MM.1S (cell line): Measurements from ENCODE around the gene KCNK17.
A peak's percentile ranks its signal among the peaks of the same experiment; 100 is the strongest.

ENCODE experiments used
- DNase-seq: peaks from one replicate; pipeline ENCODE4 v3.0.0-alpha.2; 2015
- H2AFZ ChIP-seq: fragments of 300-600 bp; sonication (generic); 2 replicates; pipeline ENCODE4 v1.6.0; 2016; ENCODE audit warnings: antibody characterized with exemption, low read length
- H3F3A ChIP-seq: fragments of 300-600 bp; sonication (generic); 2 replicates; pipeline ENCODE4 v1.6.1; 2016; ENCODE audit warnings: mild to moderate bottlenecking, antibody characterized with exemption, low read length, moderate library complexity, mixed read lengths; ENCODE audit not compliant: insufficient read depth
- H3K27ac ChIP-seq: fragments of 300-600 bp; sonication (generic); 2 replicates; pipeline ENCODE4 v1.5.1; 2016; ENCODE audit warnings: mild to moderate bottlenecking, low read length
- H3K27me3 ChIP-seq: fragments of 300-600 bp; sonication (generic); replicated peaks from 2 replicates; pipeline ENCODE4 v1.6.0; 2016; ENCODE audit warnings: low read length; ENCODE audit not compliant: insufficient read depth
- H3K36me3 ChIP-seq: fragments of 300-600 bp; sonication (generic); replicated peaks from 2 replicates; pipeline ENCODE4 v1.6.1; 2016; ENCODE audit warnings: mild to moderate bottlenecking, low read length, mixed read lengths; ENCODE audit not compliant: insufficient read depth
- H3K4me1 ChIP-seq: fragments of 300-600 bp; sonication (generic); 2 replicates; pipeline ENCODE4 v1.6.1; 2016; ENCODE audit warnings: low read length, mixed read lengths
- H3K4me2 ChIP-seq: fragments of 300-600 bp; sonication (generic); 2 replicates; pipeline ENCODE4 v1.6.0; 2016; ENCODE audit warnings: low read depth, low read length
- H3K4me3 ChIP-seq: fragments of 300-600 bp; sonication (generic); 2 replicates; pipeline ENCODE4 v1.5.1; 2016; ENCODE audit warnings: low read length, mixed read lengths
- H3K79me2 ChIP-seq: fragments of 300-600 bp; sonication (generic); 2 replicates; pipeline ENCODE4 v1.6.1; 2016; ENCODE audit warnings: mixed run types, low read length, mixed read lengths
- H3K9ac ChIP-seq: fragments of 300-600 bp; sonication (generic); 2 replicates; pipeline ENCODE4 v1.6.1; 2016; ENCODE audit warnings: low read length, mixed read lengths
- H3K9me2 ChIP-seq: fragments of 300-600 bp; sonication (generic); replicated peaks from 2 replicates; pipeline ENCODE4 v1.6.1; 2016; ENCODE audit warnings: mild to moderate bottlenecking, low read length, mixed read lengths; ENCODE audit not compliant: insufficient read depth
- H3K9me3 ChIP-seq: fragments of 300-600 bp; sonication (generic); replicated peaks from 2 replicates; pipeline ENCODE4 v1.6.1; 2016; ENCODE audit warnings: mild to moderate bottlenecking, low read length, mixed read lengths; ENCODE audit not compliant: insufficient read depth
- H4K20me1 ChIP-seq: fragments of 300-600 bp; sonication (generic); 2 replicates; pipeline ENCODE4 v1.6.1; 2016; ENCODE audit warnings: mild to moderate bottlenecking, low read length, moderate library complexity, mixed read lengths; ENCODE audit not compliant: insufficient read depth
- EZH2 ChIP-seq: fragments of 300-600 bp; sonication (generic); optimal IDR thresholded peaks from 2 replicates; pipeline ENCODE3; 2017; ENCODE audit warnings: low read depth, mild to moderate bottlenecking, antibody characterized with exemption, low read length, mixed read lengths
- EZH2phosphoT487 ChIP-seq: fragments of 300-600 bp; sonication (generic); IDR thresholded peaks from 2 replicates; pipeline ENCODE4 v1.6.1; 2018; ENCODE audit warnings: antibody characterized with exemption, low read length
- TF ChIP-seq, protein P1 (sequence below): fragments of 300-600 bp; sonication (generic); IDR thresholded peaks from 2 replicates; pipeline ENCODE4 v1.5.1; 2016; ENCODE audit warnings: antibody characterized with exemption, low read length, mixed read lengths

Gene KCNK17

DNA sequence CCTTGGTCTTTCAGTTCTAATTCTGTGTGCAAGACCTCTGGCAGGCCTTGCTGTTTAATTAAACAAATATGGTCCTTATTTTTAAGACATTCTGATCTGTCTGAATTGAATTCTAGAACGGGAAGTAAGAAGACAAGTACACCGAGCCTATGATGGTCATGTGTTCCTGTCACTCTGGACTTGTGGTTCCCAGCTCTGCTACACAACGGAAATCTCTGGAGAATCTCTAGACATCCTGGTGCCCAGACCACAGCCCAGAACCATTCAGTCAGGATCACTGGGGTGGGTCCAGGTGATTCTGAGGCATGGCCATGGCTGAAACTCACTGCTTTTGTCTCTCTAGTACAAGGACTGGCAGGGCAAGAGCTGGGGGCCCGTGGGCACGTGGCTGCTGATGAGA, 24.2 kb upstream of the KCNK17 start:
- Histone ChIP-seq H3K9ac (no peak overlapping the region), H3K9me2 (no peaks in the 10 kb centered on the region), H3F3A (no peaks in the 10 kb centered on the region), H3K27ac (no peak overlapping the region), H3K4me3 (no peak overlapping the region), H3K9me3 (no peaks in the 10 kb centered on the region), H4K20me1 (no peaks in the 10 kb centered on the region), H3K4me2 (no peak overlapping the region), H3K4me1 (peaks cover 10% of the 10 kb centered on the region), H3K36me3 (no peaks in the 10 kb centered on the region), H2AFZ (no peak overlapping the region), H3K79me2 (no peaks in the 10 kb centered on the region), H3K27me3 (no peaks in the 10 kb centered on the region)
- TF ChIP-seq, protein P1, sequence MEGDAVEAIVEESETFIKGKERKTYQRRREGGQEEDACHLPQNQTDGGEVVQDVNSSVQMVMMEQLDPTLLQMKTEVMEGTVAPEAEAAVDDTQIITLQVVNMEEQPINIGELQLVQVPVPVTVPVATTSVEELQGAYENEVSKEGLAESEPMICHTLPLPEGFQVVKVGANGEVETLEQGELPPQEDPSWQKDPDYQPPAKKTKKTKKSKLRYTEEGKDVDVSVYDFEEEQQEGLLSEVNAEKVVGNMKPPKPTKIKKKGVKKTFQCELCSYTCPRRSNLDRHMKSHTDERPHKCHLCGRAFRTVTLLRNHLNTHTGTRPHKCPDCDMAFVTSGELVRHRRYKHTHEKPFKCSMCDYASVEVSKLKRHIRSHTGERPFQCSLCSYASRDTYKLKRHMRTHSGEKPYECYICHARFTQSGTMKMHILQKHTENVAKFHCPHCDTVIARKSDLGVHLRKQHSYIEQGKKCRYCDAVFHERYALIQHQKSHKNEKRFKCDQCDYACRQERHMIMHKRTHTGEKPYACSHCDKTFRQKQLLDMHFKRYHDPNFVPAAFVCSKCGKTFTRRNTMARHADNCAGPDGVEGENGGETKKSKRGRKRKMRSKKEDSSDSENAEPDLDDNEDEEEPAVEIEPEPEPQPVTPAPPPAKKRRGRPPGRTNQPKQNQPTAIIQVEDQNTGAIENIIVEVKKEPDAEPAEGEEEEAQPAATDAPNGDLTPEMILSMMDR: no peak
- TF ChIP-seq EZH2phosphoT487 (no peak), EZH2 (no peak)
- no peak for DNase-seq

DNA sequence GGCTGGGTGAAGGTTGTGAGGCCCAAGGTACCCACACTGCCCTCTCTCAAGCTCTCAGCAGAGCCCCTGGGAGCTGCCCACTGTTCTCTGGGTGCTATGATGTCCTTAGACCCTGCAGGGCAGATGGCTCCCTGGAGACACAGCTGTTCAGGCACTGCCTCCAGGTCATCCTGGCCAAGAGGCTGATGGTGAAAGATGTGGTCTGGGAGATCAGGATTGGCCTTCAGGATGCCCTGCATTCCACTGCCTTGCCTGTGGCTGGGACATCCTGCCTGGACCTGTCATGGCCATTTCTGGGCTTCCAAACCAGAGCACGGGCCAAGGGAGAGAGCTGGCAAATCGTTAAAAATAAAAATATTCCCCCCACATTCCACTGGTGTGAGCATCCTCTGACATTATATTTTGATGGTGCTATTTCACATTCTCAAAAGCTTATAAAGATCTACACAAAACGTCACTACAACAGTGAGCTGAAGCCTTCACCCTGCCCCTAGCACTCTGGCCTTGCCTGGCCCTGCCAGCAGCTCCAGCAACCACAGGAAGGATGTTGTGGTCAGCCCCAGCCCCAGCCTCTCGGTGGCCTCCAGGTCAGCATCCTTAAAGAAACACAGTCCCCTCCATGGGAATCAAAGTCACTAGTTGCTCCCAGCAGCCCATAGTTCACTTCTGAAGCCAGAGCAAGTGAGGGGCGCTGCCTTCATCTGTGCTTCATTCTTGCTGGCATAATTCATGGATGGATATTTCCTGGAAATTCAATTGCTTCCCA, 21.7 kb upstream of the KCNK17 start:
- no peak overlapping the region for H3K4me3 ChIP-seq
- H3K36me3 ChIP-seq: no peaks in the 10 kb centered on the region
- H3F3A ChIP-seq: no peaks in the 10 kb centered on the region
- no peak overlapping the region for H3K9ac ChIP-seq
- no peaks in the 10 kb centered on the region for H3K9me3 ChIP-seq
- DNase-seq: peak; percentile 59
- no peak overlapping the region for H3K27ac ChIP-seq
- H4K20me1 ChIP-seq: no peaks in the 10 kb centered on the region
- H3K4me2 ChIP-seq: no peak overlapping the region
- no peak for TF ChIP-seq EZH2phosphoT487
- TF ChIP-seq, protein P1: no peak
- no peak for TF ChIP-seq EZH2
- H3K9me2 ChIP-seq: no peaks in the 10 kb centered on the region
- H3K79me2 ChIP-seq: no peaks in the 10 kb centered on the region
- no peaks in the 10 kb centered on the region for H3K27me3 ChIP-seq
- no peak overlapping the region for H2AFZ ChIP-seq
- peaks cover 10% of the 10 kb centered on the region for H3K4me1 ChIP-seq

DNA sequence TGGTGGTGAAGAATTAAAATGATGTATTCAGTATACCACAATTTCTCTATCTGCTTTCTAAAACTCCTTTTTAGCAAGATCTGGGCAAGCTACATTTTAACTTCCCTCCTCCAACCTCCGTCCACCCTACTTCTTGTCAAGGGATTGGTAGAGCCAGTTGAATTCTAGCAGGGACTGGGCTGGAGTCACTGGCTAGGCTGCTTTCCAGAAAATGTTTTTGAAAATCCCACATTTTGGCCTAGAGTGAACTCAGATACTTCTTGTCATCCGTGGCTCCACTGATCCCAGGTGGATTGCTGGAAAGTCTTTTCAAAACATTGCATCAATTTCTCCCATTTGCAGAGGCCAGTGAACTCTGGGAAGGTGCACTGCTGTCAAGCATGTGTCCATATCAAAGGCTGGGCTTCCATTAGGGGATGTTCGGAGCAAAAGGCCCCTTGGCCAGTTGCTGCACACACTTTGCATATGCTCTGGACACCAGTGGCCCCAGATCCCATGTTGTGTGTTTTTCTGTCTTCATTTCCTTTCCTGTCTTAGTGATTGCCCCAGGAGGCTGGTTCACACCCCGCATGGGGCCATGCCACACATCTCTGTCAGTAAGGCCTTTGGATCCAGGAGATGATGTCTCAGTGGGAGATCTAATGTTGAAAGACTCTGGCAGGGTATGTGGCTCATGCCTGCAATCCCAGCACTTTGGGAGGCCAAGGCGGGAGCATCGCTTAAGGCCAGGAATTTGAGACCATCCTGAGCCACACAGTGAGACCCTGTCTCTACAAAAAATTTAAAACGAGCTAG, 19.6 kb upstream of the KCNK17 start:
- H3K9me3 ChIP-seq: no peaks in the 10 kb centered on the region
- no peaks in the 10 kb centered on the region for H3K79me2 ChIP-seq
- no peak for DNase-seq
- no peaks in the 10 kb centered on the region for H4K20me1 ChIP-seq
- no peaks in the 10 kb centered on the region for H3K9me2 ChIP-seq
- H3K9ac ChIP-seq: no peak overlapping the region
- H3K36me3 ChIP-seq: no peaks in the 10 kb centered on the region
- H3F3A ChIP-seq: no peaks in the 10 kb centered on the region
- H3K4me1 ChIP-seq: peaks cover 10% of the 10 kb centered on the region
- no peak overlapping the region for H3K4me3 ChIP-seq
- H3K27ac ChIP-seq: no peak overlapping the region
- no peak overlapping the region for H2AFZ ChIP-seq
- no peak overlapping the region for H3K4me2 ChIP-seq
- TF ChIP-seq EZH2 (no peak), EZH2phosphoT487 (no peak)
- TF ChIP-seq, protein P1: no peak
- no peaks in the 10 kb centered on the region for H3K27me3 ChIP-seq
